GM10847 (cell line): ENCODE results near the gene TJP3.

Source experiments
- POLR2A ChIP-seq: IDR thresholded peaks from 2 replicates; pipeline ENCODE4 v1.6.1; 2011; ENCODE audit not compliant: insufficient read length; ENCODE audit errors: extremely low read depth

TJP3 gene

DNA sequence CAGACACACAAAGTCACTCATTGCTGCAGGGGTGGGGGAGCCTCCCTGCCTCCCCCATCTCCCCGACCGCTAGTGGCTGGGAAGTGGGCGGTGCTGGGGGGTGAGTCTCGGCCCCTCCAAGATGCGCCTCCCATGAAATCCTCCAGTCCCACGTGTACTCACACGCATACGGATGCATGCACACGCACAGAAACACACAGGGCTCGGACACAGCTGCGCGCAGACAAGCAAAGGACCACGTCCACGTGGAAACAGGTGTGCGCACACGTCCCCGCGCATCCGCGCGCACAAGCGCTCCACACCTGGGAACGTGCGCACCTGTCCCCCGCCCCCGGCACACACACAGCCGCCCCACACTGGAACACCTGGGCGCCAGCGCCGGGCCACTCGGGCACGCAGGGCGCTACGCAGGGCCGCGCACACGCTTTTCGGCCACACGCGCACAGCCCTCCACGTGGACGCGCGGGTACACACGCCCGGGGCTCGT is 77.3 kb downstream of the TJP3 start:
- no peak for TF ChIP-seq POLR2A

DNA sequence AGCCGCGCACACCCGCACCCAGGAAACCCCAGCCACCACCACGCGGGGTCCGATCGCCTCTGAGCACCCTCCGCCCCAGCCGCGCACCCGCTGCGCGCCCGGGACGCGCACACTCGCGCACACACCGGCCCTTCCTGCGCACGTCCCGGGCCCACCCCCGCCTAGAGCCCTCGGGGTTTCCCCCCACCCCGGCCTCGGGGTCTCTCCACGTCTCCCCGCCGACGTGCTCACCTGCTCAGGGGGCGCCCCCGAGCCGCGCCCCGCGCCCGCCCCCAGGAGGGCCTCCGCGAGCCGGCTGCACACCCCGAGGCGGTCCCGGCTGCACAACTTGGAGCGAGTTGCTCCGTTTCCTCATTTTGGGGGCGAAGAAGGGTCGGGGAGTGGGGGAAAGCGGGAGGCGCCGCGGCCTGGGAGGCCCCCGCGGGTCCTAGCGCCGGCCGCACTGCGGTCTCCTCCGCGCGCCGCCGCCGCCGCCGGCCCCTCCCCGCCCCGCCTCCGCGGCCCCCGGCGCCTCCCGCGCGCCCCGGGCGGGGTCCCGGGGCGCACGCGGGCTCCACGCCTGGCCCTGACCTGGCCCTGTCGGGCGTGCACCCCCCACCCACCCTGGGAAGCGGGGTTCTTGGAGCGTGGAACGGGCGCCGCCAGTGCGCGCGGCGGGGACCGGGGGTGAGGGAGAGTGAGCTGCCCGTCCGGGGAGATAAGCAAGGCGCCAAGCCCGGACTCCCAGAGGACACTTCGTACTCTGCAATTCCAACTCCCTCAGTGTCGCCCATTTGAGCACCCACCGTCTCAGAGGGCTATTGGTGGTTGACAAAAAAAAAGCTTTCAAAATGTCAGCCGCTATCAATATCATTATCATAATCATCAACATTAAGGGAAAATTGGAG is 78.0 kb downstream of the TJP3 start, which contains the start of gene MATK:
Gene MATK (minus strand): TSS at position 444 of the 887 bp plus-strand sequence. CDS start 1,246 bp downstream, outside the sequence.
- no peak for TF ChIP-seq POLR2A

DNA sequence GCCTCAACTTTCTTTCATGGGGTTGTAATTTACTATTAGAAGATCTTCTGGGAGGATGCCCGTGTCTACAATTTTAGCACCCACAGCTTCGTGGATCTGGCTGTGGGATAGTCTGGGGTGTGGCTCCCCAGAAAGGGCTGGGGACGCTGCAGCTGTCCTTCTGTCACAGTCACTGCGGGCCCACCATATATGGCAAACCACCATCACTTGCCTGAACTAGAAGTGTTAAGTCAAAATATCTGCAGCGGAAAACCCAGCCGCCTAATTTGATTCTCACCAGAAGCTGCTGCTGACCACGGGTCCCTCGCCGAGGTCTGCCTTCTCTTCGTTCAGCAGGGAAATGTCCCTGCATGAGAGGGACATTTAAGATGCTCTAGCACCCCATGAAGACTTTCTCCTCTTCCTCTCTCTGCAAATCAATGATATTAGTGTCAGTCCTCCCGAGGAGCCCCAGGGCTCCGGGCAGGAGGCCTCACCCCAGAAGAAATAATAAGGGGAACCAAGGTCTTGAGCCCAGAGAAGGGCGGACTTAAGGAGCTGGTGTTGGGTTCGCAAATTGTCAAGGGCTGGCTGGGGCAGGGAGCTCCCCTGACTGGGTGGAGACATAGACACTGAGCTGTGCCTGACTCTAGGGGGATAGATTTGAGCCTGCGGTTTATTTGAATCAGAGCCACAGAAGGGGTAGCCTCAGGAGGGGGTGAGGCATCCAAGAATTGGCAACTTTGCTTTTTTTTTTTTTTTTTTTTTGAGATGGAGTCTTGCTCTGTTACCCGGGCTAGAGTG is 81.0 kb downstream of the TJP3 start:
- no peak for TF ChIP-seq POLR2A

DNA sequence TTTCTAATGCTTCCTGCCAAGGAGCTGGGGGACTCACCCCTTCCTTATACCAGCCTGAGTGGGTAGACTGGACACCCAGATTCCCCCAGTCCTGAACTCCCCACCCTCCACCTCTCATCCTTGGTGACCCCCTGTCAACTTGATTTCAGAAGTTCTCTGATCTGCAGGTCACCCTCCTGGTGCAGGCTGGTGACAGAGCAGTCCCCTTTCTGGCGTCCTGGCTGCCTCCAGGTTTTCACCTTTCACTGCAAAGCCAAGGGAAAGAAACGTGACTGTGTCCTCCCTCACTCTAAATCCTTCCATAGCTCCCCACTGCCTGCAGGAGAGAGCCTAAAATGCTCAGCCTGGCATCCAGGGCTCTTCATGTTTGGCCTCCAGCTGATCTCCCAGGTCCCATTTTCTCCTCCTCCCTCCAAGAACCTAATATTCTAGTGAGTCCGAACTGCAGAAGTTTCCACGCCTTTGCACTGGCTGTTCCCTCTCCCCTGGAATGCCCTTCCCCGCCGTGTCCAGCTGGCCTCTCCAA is 82.1 kb downstream of the TJP3 start:
- TF ChIP-seq POLR2A = no peak

DNA sequence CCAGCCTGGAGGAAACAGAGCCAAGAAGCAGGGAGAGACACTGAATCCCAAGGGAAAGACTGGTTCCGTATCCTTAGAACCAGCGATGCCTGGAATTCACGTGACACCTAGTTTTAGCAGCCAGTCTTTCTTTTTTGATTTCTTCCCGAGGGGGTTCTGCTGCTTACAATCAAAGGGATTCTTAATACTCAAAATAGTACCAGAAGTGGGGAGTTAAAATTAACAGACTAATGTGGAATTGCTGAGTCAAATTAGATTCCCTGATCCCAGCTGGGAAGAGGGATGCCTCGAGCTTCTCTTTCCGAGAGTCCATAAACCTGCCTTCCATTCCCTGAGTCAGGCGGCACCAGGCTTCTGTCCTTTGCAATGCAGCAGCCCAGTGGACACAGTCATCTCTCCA is 82.8 kb downstream of the TJP3 start:
- no peak for TF ChIP-seq POLR2A

DNA sequence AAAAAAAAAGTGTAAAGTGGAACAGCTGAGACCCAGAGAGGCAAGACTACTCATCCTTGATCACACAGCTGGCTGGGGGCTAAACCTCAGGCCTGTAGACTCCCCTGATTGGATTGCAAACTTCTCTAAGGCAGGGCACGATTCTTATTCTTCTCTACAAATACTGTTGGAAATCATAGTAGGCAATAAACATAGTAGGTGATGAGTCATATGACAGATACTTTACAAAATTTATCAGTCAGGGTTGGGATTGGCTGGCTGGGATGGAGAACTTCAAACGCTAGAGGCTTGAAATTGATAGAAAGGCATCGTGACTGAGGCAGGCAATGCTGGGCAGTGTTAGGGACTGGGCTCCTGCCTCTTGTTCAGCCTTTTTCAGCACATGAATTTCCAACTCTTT is 83.9 kb downstream of the TJP3 start:
- TF ChIP-seq POLR2A = no peak

DNA sequence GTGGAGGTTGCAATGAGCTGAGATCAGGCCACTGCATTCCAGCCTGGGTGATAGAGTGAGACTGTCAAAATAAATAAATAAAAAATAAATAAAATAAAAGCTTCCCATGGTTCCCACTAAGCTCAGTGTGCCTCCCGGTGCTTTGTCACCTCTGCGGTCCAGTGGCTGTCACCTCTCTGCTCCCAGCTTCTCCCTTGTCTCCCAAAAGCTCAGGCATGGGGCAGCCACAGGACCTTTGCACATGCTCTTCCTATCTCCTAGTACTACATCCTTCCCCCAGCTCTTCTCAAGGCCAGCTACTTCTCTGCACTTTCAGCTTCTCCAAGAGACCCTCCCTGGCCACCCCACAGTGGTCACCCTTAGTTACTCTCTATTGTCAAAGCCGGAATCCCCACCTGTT is 85.6 kb downstream of the TJP3 start:
- no peak for TF ChIP-seq POLR2A

DNA sequence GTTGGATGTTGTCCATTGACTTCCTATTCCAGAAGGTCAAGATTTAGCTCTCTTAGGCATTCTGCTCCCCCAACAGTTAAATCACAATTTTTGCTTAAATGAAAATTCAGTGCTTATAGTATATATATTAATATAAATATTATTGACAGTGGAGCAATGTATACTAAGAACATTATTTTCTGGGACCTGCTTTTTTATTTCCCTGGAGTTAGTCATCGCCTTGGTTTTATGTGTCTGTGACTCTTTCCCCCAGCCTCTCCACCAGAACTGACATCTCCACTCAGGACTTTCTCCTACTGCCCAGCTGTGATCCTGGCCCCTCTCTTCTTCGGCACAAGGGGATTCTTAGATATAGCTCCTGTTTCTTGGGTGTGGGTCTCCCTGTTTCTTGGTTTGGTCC is 88.2 kb downstream of the TJP3 start:
- no peak for TF ChIP-seq POLR2A

DNA sequence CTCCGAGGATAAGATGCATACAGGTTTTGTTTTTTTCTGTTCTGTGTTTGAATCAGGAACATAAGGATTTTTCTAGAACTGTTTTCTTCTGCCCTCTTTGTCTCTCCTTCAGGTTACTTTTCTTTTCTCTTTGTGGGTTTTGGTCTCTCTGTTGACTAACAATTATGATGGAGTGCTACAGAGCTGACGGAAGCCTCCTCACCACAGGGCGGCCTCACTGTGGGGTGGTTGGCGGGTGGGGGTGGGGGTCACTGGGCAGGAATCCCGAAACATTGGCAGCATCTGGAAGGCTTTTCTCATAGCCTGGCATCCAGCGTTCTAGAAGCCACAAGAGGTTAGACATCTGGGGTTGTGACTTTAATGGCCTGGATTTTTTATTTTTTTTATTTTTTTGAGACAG is 90.0 kb downstream of the TJP3 start:
- TF ChIP-seq POLR2A = no peak
